OCI-LY7 (cell line): ENCODE results near the gene DZANK1. TPM values are rescaled to one million over a fixed set of nuclear protein-coding genes. Genes with fewer than 3 reads are reported as not detected.

Experiments
- BruUV-seq: library from RNA; stranded (reverse); fragments of 400-500 nt; replicated peaks from 2 replicates; lab custom pipeline; 2021; lab: Mats Ljungman, UMichigan
- CTCF ChIA-PET: fragments of 300-600 bp; sonication (Branson Sonifier 250); formaldehyde crosslinking; loops from one replicate; lab custom pipeline; 2022; ENCODE audit warnings: antibody characterized with exemption; ENCODE audit not compliant: unreplicated experiment; lab: Charles Lee
- POLR2A ChIA-PET: fragments of 300-600 bp; sonication (Branson Sonifier 250); formaldehyde crosslinking; loops from one replicate; lab custom pipeline; 2022; ENCODE audit warnings: antibody characterized with exemption; lab: Charles Lee
- DNase-seq: peaks from one replicate; pipeline ENCODE4 v3.0.0-alpha.2; 2015; ENCODE audit warnings: low spot score
- H2AFZ ChIP-seq: fragments of 200-600 bp; sonication (generic), shearing (Covaris generic); 2 replicates; pipeline ENCODE4 v1.6.1; 2014; ENCODE audit warnings: mild to moderate bottlenecking, antibody characterized with exemption, low read length, moderate library complexity
- H3K27ac ChIP-seq: fragments of 200-600 bp; sonication (generic); 2 replicates; pipeline ENCODE4 v1.5.1; 2014; ENCODE audit warnings: mixed run types, low read depth, mild to moderate bottlenecking, moderate library complexity, low read length, inconsistent platforms; ENCODE audit not compliant: poor library complexity, severe bottlenecking
- H3K36me3 ChIP-seq: fragments of 200-600 bp; sonication (generic); 2 replicates; pipeline ENCODE4 v1.6.1; 2014; ENCODE audit warnings: mild to moderate bottlenecking, antibody characterized with exemption, low read length, moderate library complexity, mixed read lengths; ENCODE audit not compliant: insufficient read depth
- H3K4me1 ChIP-seq: fragments of 200-600 bp; sonication (generic); 2 replicates; pipeline ENCODE4 v1.5.1; 2014; ENCODE audit warnings: mild to moderate bottlenecking, low read length; ENCODE audit not compliant: insufficient read depth, poor library complexity, severe bottlenecking
- H3K4me2 ChIP-seq: fragments of 200-600 bp; sonication (generic); 2 replicates; pipeline ENCODE4 v1.6.1; 2014; ENCODE audit warnings: mild to moderate bottlenecking, low read length
- H3K4me3 ChIP-seq: fragments of 200-600 bp; sonication (generic); 2 replicates; pipeline ENCODE4 v1.5.1; 2014; ENCODE audit warnings: mild to moderate bottlenecking, low read depth, low read length; ENCODE audit not compliant: poor library complexity, severe bottlenecking
- H3K79me2 ChIP-seq: fragments of 200-600 bp; sonication (generic); 2 replicates; pipeline ENCODE4 v1.6.1; 2016; ENCODE audit warnings: low read depth, mild to moderate bottlenecking, low read length, moderate library complexity, mixed read lengths; ENCODE audit not compliant: insufficient read depth
- H3K9me2 ChIP-seq: fragments of 200-600 bp; sonication (generic); 2 replicates; pipeline ENCODE4 v1.6.1; 2016; ENCODE audit warnings: mild to moderate bottlenecking, low read length, mixed read lengths; ENCODE audit not compliant: insufficient read depth
- H3K9me3 ChIP-seq: fragments of 200-600 bp; sonication (generic); 2 replicates; pipeline ENCODE4 v1.6.1; 2014; ENCODE audit warnings: mild to moderate bottlenecking, mixed run types, low read length, mixed read lengths
- H4K20me1 ChIP-seq: fragments of 200-600 bp; sonication (generic); 2 replicates; pipeline ENCODE4 v1.6.1; 2014; ENCODE audit warnings: mild to moderate bottlenecking, antibody characterized with exemption, low read length, moderate library complexity, mixed read lengths; ENCODE audit not compliant: insufficient read depth
- CTCF ChIP-seq: fragments of 200-600 bp; sonication (generic); conservative IDR thresholded peaks from 2 replicates; pipeline ENCODE4 v1.5.1; 2014; ENCODE audit warnings: mild to moderate bottlenecking, antibody characterized with exemption, low read length, moderate library complexity, mixed read lengths
- EZH2phosphoT487 ChIP-seq: fragments of 200-600 bp; sonication (generic); IDR thresholded peaks from 2 replicates; pipeline ENCODE4 v1.6.1; 2018; ENCODE audit warnings: low read depth, borderline replicate concordance, mild to moderate bottlenecking, mixed run types, antibody characterized with exemption, low read length, moderate library complexity, mixed read lengths
- intact Hi-C: fragments of 100-400 bp; cut with micrococcal nuclease; formaldehyde crosslinking; loops from one replicate; pipeline ENCODE4 v1.10.0; 2022; ENCODE audit not compliant: unreplicated experiment
- total RNA-seq, 2 experiments: library from RNA; depleted of rRNA in 1 of 2; stranded (reverse); fragments of >200 nt in 1 of 2; shearing (Covaris generic) in 1 of 2; gene quantifications; 2 replicates each; pipeline ENCODE4 v1.2.3, GENCODE V29; 2014 to 2022

The DZANK1 gene
- total RNA-seq, 2 experiments from 2014 or later, result 7.9 to 18.0 TPM

- Histone ChIP-seq H3K27ac (no peak overlapping the region), H3K4me1 (peaks cover 3% of the 10 kb centered on the region), H3K4me2 (no peak overlapping the region), H3K9me2 (no peaks in the 10 kb centered on the region), H3K9me3 (no peaks in the 10 kb centered on the region), H3K4me3 (no peak overlapping the region), H2AFZ (no peak overlapping the region), H3K36me3 (peaks cover 14% of the 10 kb centered on the region; the same call in 1 of the 2 replicates), H4K20me1 (no peaks in the 10 kb centered on the region), H3K79me2 (no peaks in the 10 kb centered on the region)
- CTCF ChIA-PET, result no interaction called here
- POLR2A ChIA-PET, result interaction anchor here (0.6 kb wide), 1 partner anchor 173 kb away, joined by 4 read pairs; no protein-coding TSS in a partner anchor
- DNase-seq, result no peak
- no TSS peak for BruUV-seq
- TF ChIP-seq CTCF, result no peak
- intact Hi-C loops, result no loop called here
Observed at GRCh38 chr20:18391686-18392085, 75.1 kb downstream of the DZANK1 start.

DNA sequence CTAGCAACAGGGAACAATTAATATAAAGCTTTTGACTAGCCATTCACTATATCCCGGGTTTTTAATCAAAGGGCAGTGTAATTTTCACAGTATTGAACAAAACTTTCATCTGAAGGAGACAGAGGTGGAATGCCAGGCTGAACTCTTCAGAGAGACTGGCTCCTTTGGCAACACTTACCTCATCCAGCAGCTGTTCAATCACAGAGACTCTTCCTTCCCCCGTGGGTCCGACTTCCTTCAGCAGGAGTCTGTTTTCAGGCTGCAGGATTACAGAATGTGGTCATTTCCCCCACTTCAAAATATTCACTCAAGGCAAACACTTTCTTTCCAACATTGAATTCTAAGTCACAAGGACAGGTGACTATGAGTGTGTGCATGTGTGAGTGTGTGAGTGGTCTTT, 76.6 kb downstream of the DZANK1 start:
- H3K36me3 ChIP-seq, result peaks cover 7% of the 10 kb centered on the region; the same call in 1 of the 2 replicates
- H3K27ac ChIP-seq, result no peak overlapping the region

DNA sequence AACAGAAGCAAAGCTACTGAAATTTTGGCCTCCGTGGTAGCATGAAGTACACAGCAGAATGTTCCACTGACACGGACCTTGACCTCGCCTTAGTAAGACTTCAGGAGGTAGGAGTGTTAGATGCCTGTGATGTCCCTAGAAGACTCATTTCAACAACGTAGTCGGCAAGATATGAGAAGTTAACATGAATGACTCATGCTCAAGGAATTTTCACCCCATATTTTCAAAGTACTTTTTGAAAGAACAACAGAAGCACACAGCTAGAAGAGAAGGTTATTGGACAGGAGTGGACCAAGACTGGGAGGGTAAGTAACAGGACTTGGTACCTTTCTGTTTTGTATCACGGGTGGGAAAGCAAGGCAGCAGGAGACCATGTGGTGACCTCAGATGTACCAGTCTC, 78.0 kb downstream of the DZANK1 start:
- Histone ChIP-seq H3K4me2 (no peak overlapping the region), H3K36me3 (peaks cover 7% of the 10 kb centered on the region; the same call in 1 of the 2 replicates), H3K4me1 (no peaks in the 10 kb centered on the region), H2AFZ (no peak overlapping the region), H4K20me1 (no peaks in the 10 kb centered on the region), H3K27ac (no peak overlapping the region), H3K9me2 (no peaks in the 10 kb centered on the region), H3K4me3 (no peak overlapping the region), H3K9me3 (no peaks in the 10 kb centered on the region), H3K79me2 (no peaks in the 10 kb centered on the region)
- ChIA-PET POLR2A (interaction anchor here (0.8 kb wide), 1 partner anchor 23 kb away, joined by 4 read pairs; no protein-coding TSS in a partner anchor), CTCF (interaction anchor here (0.6 kb wide), 1 partner anchor 13 kb away, joined by 3 read pairs; no protein-coding TSS in a partner anchor)
- intact Hi-C loops, result no loop called here
- no peak for DNase-seq
- TF ChIP-seq CTCF, result no peak
- TF ChIP-seq EZH2phosphoT487, result no peak
- no TSS peak for BruUV-seq

More for the DNA sequence above, 76.6 kb downstream of the DZANK1 start:
- ChIA-PET POLR2A (interaction anchor here (1.0 kb wide), 1 partner anchor 29 kb away, joined by 4 read pairs; no protein-coding TSS in a partner anchor), CTCF (no interaction called here)
- no TSS peak for BruUV-seq
- Histone ChIP-seq H3K79me2 (no peaks in the 10 kb centered on the region), H3K4me1 (no peaks in the 10 kb centered on the region), H3K9me3 (no peaks in the 10 kb centered on the region), H3K9me2 (no peaks in the 10 kb centered on the region), H2AFZ (no peak overlapping the region), H4K20me1 (no peaks in the 10 kb centered on the region), H3K4me3 (no peak overlapping the region), H3K4me2 (no peak overlapping the region)
- intact Hi-C loops, result no loop called here
- no peak for DNase-seq
- TF ChIP-seq EZH2phosphoT487, result no peak
- no peak for TF ChIP-seq CTCF
